Ovary (tissue), 3 donors: ENCODE data around the gene C8G.

Experiments
- EP300 ChIP-seq: sonication (generic); formaldehyde crosslinking; IDR thresholded peaks from one replicate; pipeline ENCODE4 v1.6.1; 2017; ENCODE audit warnings: antibody characterized with exemption
- POLR2A ChIP-seq: fragments of 450-650 bp; IDR thresholded peaks from one replicate; pipeline ENCODE4 v1.6.1; 2017; ENCODE audit warnings: antibody characterized with exemption, mild to moderate bottlenecking, moderate library complexity
- TF ChIP-seq, protein P1 (sequence below), 3 donors: fragments of 450-650 bp in 2 of 3; fragments of 200-600 bp in 1 of 3; IDR thresholded peaks; one replicate each; pipeline versions ENCODE4 v1.5.1 to v1.8.0; 2016 to 2022; ENCODE audit warnings: antibody characterized with exemption in 3 of 3, mild to moderate bottlenecking in 1 of 3
- donor health status: DM: no; HTN: no; CAD: no.

DNA sequence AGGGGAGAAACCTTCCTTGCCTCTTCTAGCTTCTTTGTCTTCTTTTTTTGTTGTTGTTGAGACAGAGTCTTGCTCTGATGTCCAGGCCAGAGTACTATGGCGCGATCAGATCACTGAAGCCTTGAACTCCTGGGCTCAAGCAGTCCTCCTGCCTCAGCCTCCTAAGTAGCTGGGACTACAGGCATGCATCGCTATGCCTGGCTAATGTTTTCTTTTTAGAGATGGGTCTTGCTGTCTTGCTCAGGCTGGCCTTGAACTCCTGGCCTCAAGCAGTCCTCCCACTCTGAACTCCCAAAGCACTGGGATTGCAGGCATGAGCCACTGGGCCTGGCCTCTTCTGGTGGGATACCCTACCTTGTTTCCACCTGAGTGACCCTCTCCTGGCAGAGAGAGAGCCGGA is 43.8 kb downstream of the C8G start:
- TF ChIP-seq, protein P1, sequence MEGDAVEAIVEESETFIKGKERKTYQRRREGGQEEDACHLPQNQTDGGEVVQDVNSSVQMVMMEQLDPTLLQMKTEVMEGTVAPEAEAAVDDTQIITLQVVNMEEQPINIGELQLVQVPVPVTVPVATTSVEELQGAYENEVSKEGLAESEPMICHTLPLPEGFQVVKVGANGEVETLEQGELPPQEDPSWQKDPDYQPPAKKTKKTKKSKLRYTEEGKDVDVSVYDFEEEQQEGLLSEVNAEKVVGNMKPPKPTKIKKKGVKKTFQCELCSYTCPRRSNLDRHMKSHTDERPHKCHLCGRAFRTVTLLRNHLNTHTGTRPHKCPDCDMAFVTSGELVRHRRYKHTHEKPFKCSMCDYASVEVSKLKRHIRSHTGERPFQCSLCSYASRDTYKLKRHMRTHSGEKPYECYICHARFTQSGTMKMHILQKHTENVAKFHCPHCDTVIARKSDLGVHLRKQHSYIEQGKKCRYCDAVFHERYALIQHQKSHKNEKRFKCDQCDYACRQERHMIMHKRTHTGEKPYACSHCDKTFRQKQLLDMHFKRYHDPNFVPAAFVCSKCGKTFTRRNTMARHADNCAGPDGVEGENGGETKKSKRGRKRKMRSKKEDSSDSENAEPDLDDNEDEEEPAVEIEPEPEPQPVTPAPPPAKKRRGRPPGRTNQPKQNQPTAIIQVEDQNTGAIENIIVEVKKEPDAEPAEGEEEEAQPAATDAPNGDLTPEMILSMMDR (IDR thresholded peaks at IDR 0.05), result no peak
- no peak for TF ChIP-seq POLR2A
- no peak for TF ChIP-seq EP300
